ENCODE data around the gene TIE1. TPM values are rescaled to one million over a fixed set of nuclear protein-coding genes. Genes with fewer than 3 reads are reported as not detected.

Gene TIE1
- total and polyA plus RNA-seq, 3 donors from 2014 or later: 10.5 to 16.8 (median 10.9) TPM

DNA sequence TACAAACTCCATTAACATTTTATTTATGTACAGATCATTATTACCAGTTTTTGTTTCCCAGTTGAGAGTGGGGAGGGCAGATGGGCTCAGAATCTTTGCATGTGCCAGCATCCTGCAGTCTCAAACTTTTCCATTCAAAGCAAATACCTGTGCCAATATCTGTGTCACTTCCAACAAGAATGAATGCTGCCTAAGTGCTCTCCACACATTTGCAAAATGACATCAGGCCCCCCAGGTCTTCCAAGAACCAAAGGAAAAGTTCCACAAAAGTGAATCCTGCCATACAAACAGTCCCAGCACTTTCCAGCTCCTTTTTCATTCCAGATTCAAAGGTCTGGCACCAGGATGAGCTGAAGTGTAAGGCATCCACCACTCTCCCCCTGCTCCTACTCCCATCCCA is 1.7 kb upstream of the TIE1 start:
- Histone ChIP-seq H3K27ac (no peak overlapping the region), H3K4me1 (peaks cover 12% of the 10 kb centered on the region), H3K27me3 (no peaks in the 10 kb centered on the region), H3K9me3 (no peaks in the 10 kb centered on the region), H3K36me3 (ENCODE audit: low read depth, missing control alignments) (no peaks in the 10 kb centered on the region), H3K4me3 (no peak overlapping the region)
- TF ChIP-seq, protein P1, sequence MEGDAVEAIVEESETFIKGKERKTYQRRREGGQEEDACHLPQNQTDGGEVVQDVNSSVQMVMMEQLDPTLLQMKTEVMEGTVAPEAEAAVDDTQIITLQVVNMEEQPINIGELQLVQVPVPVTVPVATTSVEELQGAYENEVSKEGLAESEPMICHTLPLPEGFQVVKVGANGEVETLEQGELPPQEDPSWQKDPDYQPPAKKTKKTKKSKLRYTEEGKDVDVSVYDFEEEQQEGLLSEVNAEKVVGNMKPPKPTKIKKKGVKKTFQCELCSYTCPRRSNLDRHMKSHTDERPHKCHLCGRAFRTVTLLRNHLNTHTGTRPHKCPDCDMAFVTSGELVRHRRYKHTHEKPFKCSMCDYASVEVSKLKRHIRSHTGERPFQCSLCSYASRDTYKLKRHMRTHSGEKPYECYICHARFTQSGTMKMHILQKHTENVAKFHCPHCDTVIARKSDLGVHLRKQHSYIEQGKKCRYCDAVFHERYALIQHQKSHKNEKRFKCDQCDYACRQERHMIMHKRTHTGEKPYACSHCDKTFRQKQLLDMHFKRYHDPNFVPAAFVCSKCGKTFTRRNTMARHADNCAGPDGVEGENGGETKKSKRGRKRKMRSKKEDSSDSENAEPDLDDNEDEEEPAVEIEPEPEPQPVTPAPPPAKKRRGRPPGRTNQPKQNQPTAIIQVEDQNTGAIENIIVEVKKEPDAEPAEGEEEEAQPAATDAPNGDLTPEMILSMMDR (IDR thresholded peaks at IDR 0.05): no peak
- no peak for TF ChIP-seq POLR2A (IDR thresholded peaks at IDR 0.05)
- intact Hi-C loops (cut with DNase I; ENCODE audit: low total_unique reads): no loop called here
- no peak for DNase-seq

DNA sequence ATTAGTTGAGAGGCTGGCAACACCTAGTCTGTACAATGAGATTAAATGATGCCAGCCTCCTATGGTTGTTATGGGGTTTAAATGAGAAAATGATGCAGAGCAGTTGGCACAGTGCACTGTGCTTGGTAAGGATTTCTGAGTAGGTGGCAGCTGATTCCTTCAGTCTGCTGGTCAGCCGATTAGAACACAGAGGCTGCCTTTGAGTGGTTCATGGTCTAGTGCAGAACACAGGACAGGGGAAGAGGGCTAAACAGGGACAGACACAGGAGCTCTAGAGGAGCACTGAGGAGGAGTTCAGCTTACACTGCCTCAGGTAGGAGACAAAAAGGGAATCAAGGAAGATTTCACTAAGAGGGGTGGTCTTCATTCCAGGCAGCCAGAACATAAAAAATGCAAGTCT is 1.4 kb downstream of the TIE1 start:
- H3K27me3 ChIP-seq: no peaks in the 10 kb centered on the region
- 60 to 86% methylated on average over 1 of the region's 1 CpG for WGBS, 2 donors

DNA sequence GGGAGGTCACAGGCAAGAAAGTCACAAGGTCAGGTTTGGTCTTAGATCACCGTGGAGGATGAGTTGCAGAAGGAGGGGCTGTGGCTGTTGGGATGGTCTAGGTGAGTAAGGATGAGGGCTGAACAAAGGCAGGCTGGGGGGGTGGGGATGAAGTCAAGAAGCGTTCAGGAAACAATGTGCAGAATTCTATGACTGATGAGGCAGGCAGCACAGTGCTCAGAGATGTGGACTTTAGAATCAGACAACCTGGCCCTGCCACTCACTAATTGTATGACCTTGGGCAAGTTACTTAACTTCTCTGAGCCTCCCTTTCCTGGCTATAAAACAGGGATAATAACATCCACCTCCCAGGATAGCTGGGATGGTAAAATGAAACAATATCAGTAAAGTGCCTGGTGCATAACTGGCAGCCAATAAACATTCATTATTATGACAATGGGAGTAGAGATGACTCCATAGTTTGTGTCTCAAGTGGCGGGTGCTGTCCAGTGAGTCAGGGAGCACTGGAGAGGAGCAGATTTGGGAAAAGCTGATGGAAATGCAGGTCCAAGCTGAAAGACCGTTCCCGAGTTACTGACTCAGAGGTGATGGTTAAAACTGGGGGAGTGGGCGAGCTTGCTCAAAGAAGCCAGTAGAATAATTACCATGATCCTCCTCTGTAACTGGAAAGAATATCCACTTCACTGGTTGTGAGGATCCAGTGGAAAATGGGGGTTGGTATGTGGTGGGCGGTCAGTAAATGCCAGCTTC is 2.1 kb downstream of the TIE1 start:
- TF ChIP-seq, protein P1 (IDR thresholded peaks at IDR 0.05): no peak
- TF ChIP-seq POLR2A (IDR thresholded peaks at IDR 0.05): no peak
- H3K27ac ChIP-seq: no peak overlapping the region
- H3K9me3 ChIP-seq: no peaks in the 10 kb centered on the region
- intact Hi-C loops (cut with DNase I; ENCODE audit: low total_unique reads): no loop called here
- no peaks in the 10 kb centered on the region for H3K36me3 ChIP-seq (ENCODE audit: low read depth, missing control alignments)
- H3K4me3 ChIP-seq: no peak overlapping the region
- no peak for DNase-seq
- no peaks in the 10 kb centered on the region for H3K27me3 ChIP-seq
- peaks cover 5% of the 10 kb centered on the region for H3K4me1 ChIP-seq
- 64 to 80% methylated on average over 7 of the region's 7 CpGs for WGBS, 2 donors

More for the DNA sequence above, 1.4 kb downstream of the TIE1 start:
- H3K4me1 ChIP-seq: peaks cover 5% of the 10 kb centered on the region
- TF ChIP-seq, protein P1 (IDR thresholded peaks at IDR 0.05): no peak
- TF ChIP-seq POLR2A (IDR thresholded peaks at IDR 0.05): no peak
- no peak overlapping the region for H3K27ac ChIP-seq
- no peaks in the 10 kb centered on the region for H3K9me3 ChIP-seq
- no peak overlapping the region for H3K4me3 ChIP-seq
- no peak for DNase-seq
- intact Hi-C loops (cut with DNase I; ENCODE audit: low total_unique reads): no loop called here
- no peaks in the 10 kb centered on the region for H3K36me3 ChIP-seq (ENCODE audit: low read depth, missing control alignments)

DNA sequence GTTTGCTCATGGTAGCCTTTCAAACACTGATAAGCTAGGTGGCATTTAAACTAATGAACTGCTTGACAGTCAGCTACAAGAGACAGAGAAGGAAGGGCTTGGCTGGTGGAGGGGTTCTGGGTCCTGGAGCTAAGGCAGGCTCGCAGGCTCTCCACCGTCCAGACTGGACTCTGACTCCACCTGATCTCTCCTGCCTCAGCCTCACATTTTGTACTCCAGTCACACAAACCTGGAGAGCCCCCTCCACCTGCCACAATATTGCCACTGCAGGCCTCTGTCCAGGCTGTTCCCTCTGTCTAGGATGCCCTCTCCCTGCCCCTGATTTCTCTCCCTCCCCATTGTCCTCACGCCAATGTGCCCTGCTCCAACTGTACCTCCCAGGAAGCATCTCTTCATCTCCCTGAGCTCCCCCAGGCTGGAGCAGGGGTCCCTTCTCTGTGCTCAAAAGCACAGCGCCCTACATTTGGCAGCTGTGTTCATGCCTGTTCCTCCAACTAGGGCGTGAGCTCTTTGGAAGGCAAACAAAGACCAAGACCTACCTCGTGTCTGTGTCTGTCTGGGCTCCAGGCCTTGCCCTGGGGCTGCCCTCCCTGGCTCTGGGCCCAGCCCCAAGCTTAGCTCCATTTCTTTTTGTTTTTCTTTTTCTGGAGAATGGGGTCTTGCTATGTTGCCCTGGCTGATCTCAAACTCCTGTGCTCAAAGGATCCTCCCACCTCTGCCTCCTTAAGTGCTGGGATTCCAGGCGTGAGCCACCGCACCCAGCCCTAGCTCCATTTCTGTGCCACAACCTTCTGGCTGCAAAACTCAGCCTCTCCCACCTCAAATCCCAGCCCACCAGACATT is 2.9 kb downstream of the TIE1 start:
- Histone ChIP-seq H3K27me3 (no peaks in the 10 kb centered on the region), H3K9me3 (no peaks in the 10 kb centered on the region), H3K27ac (no peak overlapping the region), H3K4me1 (peaks cover 5% of the 10 kb centered on the region), H3K36me3 (ENCODE audit: low read depth, missing control alignments) (no peaks in the 10 kb centered on the region), H3K4me3 (no peak overlapping the region)
- TF ChIP-seq POLR2A (IDR thresholded peaks at IDR 0.05): no peak
- TF ChIP-seq, protein P1 (IDR thresholded peaks at IDR 0.05): no peak
- 67 to 74% methylated on average over 8 of the region's 8 CpGs for WGBS, 2 donors
- intact Hi-C loops (cut with DNase I; ENCODE audit: low total_unique reads): no loop called here
- no peak for DNase-seq
